Mononuclear cell (primary cell): ENCODE measurements around the gene CNPPD1. TPM values are rescaled to one million over a fixed set of nuclear protein-coding genes. Genes with fewer than 3 reads are reported as not detected.

Experiments
- H3K27me3 ChIP-seq: 2 replicates; pipeline ENCODE4 v1.6.0; 2011; ENCODE audit warnings: low read length, control low read depth; ENCODE audit not compliant: insufficient read depth
- H3K4me1 ChIP-seq: 2 replicates; pipeline ENCODE4 v1.5.1; 2011; ENCODE audit warnings: mild to moderate bottlenecking, low read length, control low read depth; ENCODE audit not compliant: insufficient read depth
- H3K4me3 ChIP-seq: 2 replicates; pipeline ENCODE4 v1.5.1; 2011; ENCODE audit warnings: mild to moderate bottlenecking, low read length, moderate library complexity
- H3K9me3 ChIP-seq: 2 replicates; pipeline ENCODE4 v1.5.1; 2011; ENCODE audit warnings: low read depth, mild to moderate bottlenecking, control low read depth, low read length
- total RNA-seq: library from RNA; depleted of rRNA; stranded (reverse); fragments of >200 nt; gene quantifications from one replicate; pipeline ENCODE4 v1.2.3, GENCODE V29; 2012

The CNPPD1 gene
- total RNA-seq, 1 donor: 27.5 TPM

- H3K4me3 ChIP-seq: no peak overlapping the region
- H3K27me3 ChIP-seq: no peaks in the 10 kb centered on the region
- H3K4me1 ChIP-seq: peaks cover 12% of the 10 kb centered on the region
- no peaks in the 10 kb centered on the region for H3K9me3 ChIP-seq
These were observed 49.6 kb downstream of the CNPPD1 start for GRCh38 chr2:219127037-219127635.

- Histone ChIP-seq H3K4me3 (no peak overlapping the region), H3K9me3 (no peaks in the 10 kb centered on the region), H3K4me1 (peaks cover 12% of the 10 kb centered on the region), H3K27me3 (no peaks in the 10 kb centered on the region)
These were observed 50.2 kb downstream of the CNPPD1 start for GRCh38 chr2:219126555-219126954.

- H3K27me3 ChIP-seq: no peaks in the 10 kb centered on the region
- H3K4me3 ChIP-seq: no peak overlapping the region
- H3K9me3 ChIP-seq: no peaks in the 10 kb centered on the region
- H3K4me1 ChIP-seq: peaks cover 12% of the 10 kb centered on the region
These were observed 50.8 kb downstream of the CNPPD1 start for GRCh38 chr2:219125886-219126270.

- Histone ChIP-seq H3K9me3 (no peaks in the 10 kb centered on the region), H3K27me3 (no peaks in the 10 kb centered on the region), H3K4me1 (peaks cover 12% of the 10 kb centered on the region), H3K4me3 (no peak overlapping the region)
These were observed 51.4 kb downstream of the CNPPD1 start for GRCh38 chr2:219125225-219125885.

GRCh38 chr2:219124381-219125110 lies 52.2 kb downstream of the CNPPD1 start:
- Histone ChIP-seq H3K4me3 (no peak overlapping the region), H3K9me3 (no peaks in the 10 kb centered on the region), H3K27me3 (no peaks in the 10 kb centered on the region), H3K4me1 (peaks cover 12% of the 10 kb centered on the region)

GRCh38 chr2:219123356-219124135 lies 53.2 kb downstream of the CNPPD1 start:
- H3K4me1 ChIP-seq: peaks cover 12% of the 10 kb centered on the region
- H3K27me3 ChIP-seq: no peaks in the 10 kb centered on the region
- H3K4me3 ChIP-seq: no peak overlapping the region
- no peaks in the 10 kb centered on the region for H3K9me3 ChIP-seq

GRCh38 chr2:219122202-219122980 lies 54.3 kb downstream of the CNPPD1 start:
- H3K4me1 ChIP-seq: peaks cover 12% of the 10 kb centered on the region
- no peaks in the 10 kb centered on the region for H3K9me3 ChIP-seq
- no peak overlapping the region for H3K4me3 ChIP-seq
- H3K27me3 ChIP-seq: no peaks in the 10 kb centered on the region

Other genes starting within 250 kb of the CNPPD1 start
- not detected for gene CDK5R2, start 217.3 kb downstream of the CNPPD1 start, total RNA-seq
- gene FEV, start 191.7 kb downstream of the CNPPD1 start, total RNA-seq: not detected
- gene CRYBA2, start 183.5 kb downstream of the CNPPD1 start, total RNA-seq: not detected
- 0.10 TPM for gene CFAP65, start 135.4 kb downstream of the CNPPD1 start, total RNA-seq
- gene IHH, start 116.0 kb downstream of the CNPPD1 start, total RNA-seq: 0.10 TPM
- gene NHEJ1, start 16.1 kb downstream of the CNPPD1 start, total RNA-seq: 13.7 TPM
- 0.31 TPM for gene SLC23A3, start 6.9 kb downstream of the CNPPD1 start, total RNA-seq
- gene RETREG2, start 1.4 kb upstream of the CNPPD1 start, total RNA-seq: 64.0 TPM
- gene ZFAND2B, start 29.9 kb upstream of the CNPPD1 start, total RNA-seq: 41.6 TPM
- gene ABCB6, start 42.0 kb upstream of the CNPPD1 start, total RNA-seq: 1.3 TPM
- 30.3 TPM for gene ATG9A, start 52.7 kb upstream of the CNPPD1 start, total RNA-seq
- 45.4 TPM for gene ANKZF1, start 52.9 kb upstream of the CNPPD1 start, total RNA-seq
- gene GLB1L, start 68.5 kb upstream of the CNPPD1 start, total RNA-seq: 3.4 TPM
- gene STK16, start 68.6 kb upstream of the CNPPD1 start, total RNA-seq: 18.5 TPM
- gene TUBA4B, start 76.3 kb upstream of the CNPPD1 start, total RNA-seq: not detected
- gene TUBA4A, start 77.0 kb upstream of the CNPPD1 start, total RNA-seq: 108 TPM
- gene DNAJB2, start 102.4 kb upstream of the CNPPD1 start, total RNA-seq: 57.5 TPM
- 1.3 TPM for gene PTPRN, start 132.5 kb upstream of the CNPPD1 start, total RNA-seq
- gene RESP18, start 155.8 kb upstream of the CNPPD1 start, total RNA-seq: not detected
- gene DNPEP, start 211.0 kb upstream of the CNPPD1 start, total RNA-seq: 24.9 TPM
- gene DES, start 241.5 kb upstream of the CNPPD1 start, total RNA-seq: 1.3 TPM